Measurements from ENCODE around the gene PPP2R3A.

DNA sequence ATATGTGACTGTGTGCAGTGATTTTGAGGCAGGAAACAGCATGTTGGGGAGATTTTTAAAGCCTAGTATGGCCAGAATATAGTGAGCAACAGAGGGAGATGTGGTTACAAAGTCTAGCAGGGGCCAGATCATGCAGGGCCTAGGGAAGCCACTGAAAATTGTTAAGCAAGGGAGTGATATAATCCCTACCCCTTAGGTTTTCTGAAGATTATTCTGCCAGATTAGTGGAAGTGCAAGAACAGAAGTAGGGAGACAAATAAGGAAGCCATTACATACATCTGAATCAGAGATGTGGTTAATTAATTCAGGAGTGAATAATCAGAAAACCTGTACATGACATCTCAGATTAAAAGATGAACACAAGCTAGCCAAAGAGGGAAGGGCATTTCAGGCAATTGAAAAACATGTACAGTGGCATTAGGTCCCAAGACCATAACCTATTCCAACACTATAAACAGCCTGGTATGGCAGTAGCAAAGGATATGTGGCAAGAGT is 175.8 kb downstream of the PPP2R3A start:
- TF ChIP-seq, protein P1, sequence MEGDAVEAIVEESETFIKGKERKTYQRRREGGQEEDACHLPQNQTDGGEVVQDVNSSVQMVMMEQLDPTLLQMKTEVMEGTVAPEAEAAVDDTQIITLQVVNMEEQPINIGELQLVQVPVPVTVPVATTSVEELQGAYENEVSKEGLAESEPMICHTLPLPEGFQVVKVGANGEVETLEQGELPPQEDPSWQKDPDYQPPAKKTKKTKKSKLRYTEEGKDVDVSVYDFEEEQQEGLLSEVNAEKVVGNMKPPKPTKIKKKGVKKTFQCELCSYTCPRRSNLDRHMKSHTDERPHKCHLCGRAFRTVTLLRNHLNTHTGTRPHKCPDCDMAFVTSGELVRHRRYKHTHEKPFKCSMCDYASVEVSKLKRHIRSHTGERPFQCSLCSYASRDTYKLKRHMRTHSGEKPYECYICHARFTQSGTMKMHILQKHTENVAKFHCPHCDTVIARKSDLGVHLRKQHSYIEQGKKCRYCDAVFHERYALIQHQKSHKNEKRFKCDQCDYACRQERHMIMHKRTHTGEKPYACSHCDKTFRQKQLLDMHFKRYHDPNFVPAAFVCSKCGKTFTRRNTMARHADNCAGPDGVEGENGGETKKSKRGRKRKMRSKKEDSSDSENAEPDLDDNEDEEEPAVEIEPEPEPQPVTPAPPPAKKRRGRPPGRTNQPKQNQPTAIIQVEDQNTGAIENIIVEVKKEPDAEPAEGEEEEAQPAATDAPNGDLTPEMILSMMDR (IDR thresholded peaks at IDR 0.05; ENCODE audit: low read depth, low read length) = no peak
- no peak for TF ChIP-seq EZH2phosphoT487 (IDR thresholded peaks at IDR 0.05; ENCODE audit: low read depth)
